ENCODE measurements around the gene LIPA. TPM values are rescaled to one million over a fixed set of nuclear protein-coding genes. Genes with fewer than 3 reads are reported as not detected.

LIPA gene
- total and polyA plus RNA-seq, 2 of the 4 experiments (the other 2 are of a cell fraction), result 23.1 to 31.9 TPM

- H2BK120ac ChIP-seq (ENCODE audit: low read depth, low read length), result no peak overlapping the region
- BruUV-seq (replicated peaks), result no TSS peak
- TF ChIP-seq MXI1 (IDR thresholded peaks at IDR 0.05; ENCODE audit: borderline replicate concordance, low read depth, low read length) (no peak), ELK1 (IDR thresholded peaks at IDR 0.05; ENCODE audit: borderline replicate concordance, low read depth, low read length) (no peak), CTCF (conservative IDR thresholded peaks at IDR 0.05; ENCODE audit: low read depth, low read length) (no peak), RCOR1 (IDR thresholded peaks at IDR 0.05; ENCODE audit: insufficient replicate concordance, low read length) (no peak), FOS (IDR thresholded peaks at IDR 0.05; ENCODE audit: low read depth, low read length) (no peak), NFE2L2 (IDR thresholded peaks at IDR 0.05; ENCODE audit: low read depth, low read length) (no peak), MAFK (IDR thresholded peaks at IDR 0.05; ENCODE audit: low read depth, low read length) (no peak), CEBPB (IDR thresholded peaks at IDR 0.05; ENCODE audit: low read depth, low read length) (no peak), SMC3 (IDR thresholded peaks at IDR 0.05; ENCODE audit: low read depth, low read length) (no peak), RAD21 (IDR thresholded peaks at IDR 0.05; ENCODE audit: low read length) (no peak), POLR2A (IDR thresholded peaks at IDR 0.05; ENCODE audit: low read depth, low read length) (no peak), RFX5 (IDR thresholded peaks at IDR 0.05; ENCODE audit: low read depth, low read length) (no peak), MAZ (IDR thresholded peaks at IDR 0.05; ENCODE audit: borderline replicate concordance, low read depth, low read length) (no peak), CHD1 (IDR thresholded peaks at IDR 0.05; ENCODE audit: low read depth, low read length) (no peak), BHLHE40 (IDR thresholded peaks at IDR 0.05; ENCODE audit: low read depth, low read length) (no peak)
- TF ChIP-seq, protein P1, sequence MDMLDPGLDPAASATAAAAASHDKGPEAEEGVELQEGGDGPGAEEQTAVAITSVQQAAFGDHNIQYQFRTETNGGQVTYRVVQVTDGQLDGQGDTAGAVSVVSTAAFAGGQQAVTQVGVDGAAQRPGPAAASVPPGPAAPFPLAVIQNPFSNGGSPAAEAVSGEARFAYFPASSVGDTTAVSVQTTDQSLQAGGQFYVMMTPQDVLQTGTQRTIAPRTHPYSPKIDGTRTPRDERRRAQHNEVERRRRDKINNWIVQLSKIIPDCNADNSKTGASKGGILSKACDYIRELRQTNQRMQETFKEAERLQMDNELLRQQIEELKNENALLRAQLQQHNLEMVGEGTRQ (IDR thresholded peaks at IDR 0.05; ENCODE audit: low read depth, low read length), result no peak
- H3K14ac ChIP-seq (replicated peaks; ENCODE audit: low read depth, low read length), result no peak overlapping the region
- POLR2A ChIA-PET (ENCODE audit: unreplicated experiment), result no interaction called here
- H3K18ac ChIP-seq (ENCODE audit: low read depth, low read length), result no peak overlapping the region
- intact Hi-C loops (cut with micrococcal nuclease), result loop anchor here (5.0 kb wide), 1 partner anchor 648 kb away; no protein-coding TSS in a partner anchor
- no peak overlapping the region for H3K9ac ChIP-seq (ENCODE audit: low read depth, low read length)
- dilution Hi-C loops (cut with HindIII; ENCODE audit: low sequenced_read_pairs, unreplicated experiment), result loop anchor here (25.0 kb wide), 1 partner anchor 203 kb away; no protein-coding TSS in a partner anchor
- no peaks in the 10 kb centered on the region for H3K9me1 ChIP-seq (ENCODE audit: insufficient read depth, low read length)
- no peak overlapping the region for H3K4ac ChIP-seq (ENCODE audit: low read depth, low read length)
- H2BK20ac ChIP-seq (ENCODE audit: low read depth, low read length), result no peak overlapping the region
- WGBS, 2 experiments (ENCODE audit: extremely low coverage in 2 of 2, insufficient read length in 1 of 2), result no CpG with 5 or more reads among the region's 1 CpG
- H2AK9ac ChIP-seq (replicated peaks; ENCODE audit: low read depth, low read length, poor library complexity), result no peak overlapping the region
- no peaks in the 10 kb centered on the region for H3K79me1 ChIP-seq (ENCODE audit: low read depth in 1 of 2, low read length in 2 of 2)
- ATAC-seq (ENCODE audit: low read depth) (no peak), DNase-seq (peak; percentile 20)
- H2AFZ ChIP-seq (replicated peaks; ENCODE audit: low read length, poor library complexity), result no peak overlapping the region
- H3K36me3 ChIP-seq (ENCODE audit: control insufficient read depth, insufficient read depth, low read length), result no peaks in the 10 kb centered on the region; the same call in 1 of the 2 replicates
- no peak overlapping the region for H3K23ac ChIP-seq (ENCODE audit: low read depth, low read length)
- no peak overlapping the region for H4K91ac ChIP-seq (ENCODE audit: insufficient read depth, low read depth, low read length)
- no peak overlapping the region for H3K27ac ChIP-seq (ENCODE audit: insufficient read depth, low read length)
- no peaks in the 10 kb centered on the region for H3K27me3 ChIP-seq (ENCODE audit: control insufficient read depth, insufficient read depth, low read length)
- H4K5ac ChIP-seq (ENCODE audit: low read depth, low read length), result no peak overlapping the region
- CTCF ChIA-PET, result interaction anchor here (0.6 to 1.3 kb wide), 4 partner anchors 34 to 284 kb away, joined by 3 to 7 read pairs (median 4); no protein-coding TSS in a partner anchor
- H3K9me3 ChIP-seq (ENCODE audit: control insufficient read depth, insufficient read depth, low read length), result no peaks in the 10 kb centered on the region
- no peak overlapping the region for H3K4me2 ChIP-seq (ENCODE audit: low read depth, low read length)
- no peak overlapping the region for H2AK5ac ChIP-seq (ENCODE audit: low read depth, low read length)
- H3K4me3 ChIP-seq (ENCODE audit: insufficient read depth, low read depth, low read length), result no peak overlapping the region
- no peaks in the 10 kb centered on the region for H4K20me1 ChIP-seq (ENCODE audit: insufficient read depth, low read length)
- H2BK5ac ChIP-seq (ENCODE audit: low read depth, low read length, poor library complexity, severe bottlenecking), result no peak overlapping the region
- in situ Hi-C loops (cut with MboI; ENCODE audit: low sequenced_read_pairs), result no loop called here
- no peaks in the 10 kb centered on the region for H3K4me1 ChIP-seq (ENCODE audit: control insufficient read depth, insufficient read depth, low read length)
- no peak overlapping the region for H3K56ac ChIP-seq (ENCODE audit: extremely low read depth, insufficient read depth, low read length)
- H4K8ac ChIP-seq (ENCODE audit: low read depth in 2 of 2, low read length in 2 of 2), result no peak overlapping the region
- H2BK15ac ChIP-seq (ENCODE audit: low read depth, low read length), result no peak overlapping the region
These were observed 36.1 kb downstream of the LIPA start for GRCh38 chr10:89215511-89215910.

Data from IMR-90 (cell line).